ENCODE measurements around the gene MAB21L3. TPM values are rescaled to one million over a fixed set of nuclear protein-coding genes. Genes with fewer than 3 reads are reported as not detected.

The MAB21L3 gene
- total RNA-seq, 4 donors from 2014 or later, result 12.0 to 22.7 (median 19.6) TPM

DNA sequence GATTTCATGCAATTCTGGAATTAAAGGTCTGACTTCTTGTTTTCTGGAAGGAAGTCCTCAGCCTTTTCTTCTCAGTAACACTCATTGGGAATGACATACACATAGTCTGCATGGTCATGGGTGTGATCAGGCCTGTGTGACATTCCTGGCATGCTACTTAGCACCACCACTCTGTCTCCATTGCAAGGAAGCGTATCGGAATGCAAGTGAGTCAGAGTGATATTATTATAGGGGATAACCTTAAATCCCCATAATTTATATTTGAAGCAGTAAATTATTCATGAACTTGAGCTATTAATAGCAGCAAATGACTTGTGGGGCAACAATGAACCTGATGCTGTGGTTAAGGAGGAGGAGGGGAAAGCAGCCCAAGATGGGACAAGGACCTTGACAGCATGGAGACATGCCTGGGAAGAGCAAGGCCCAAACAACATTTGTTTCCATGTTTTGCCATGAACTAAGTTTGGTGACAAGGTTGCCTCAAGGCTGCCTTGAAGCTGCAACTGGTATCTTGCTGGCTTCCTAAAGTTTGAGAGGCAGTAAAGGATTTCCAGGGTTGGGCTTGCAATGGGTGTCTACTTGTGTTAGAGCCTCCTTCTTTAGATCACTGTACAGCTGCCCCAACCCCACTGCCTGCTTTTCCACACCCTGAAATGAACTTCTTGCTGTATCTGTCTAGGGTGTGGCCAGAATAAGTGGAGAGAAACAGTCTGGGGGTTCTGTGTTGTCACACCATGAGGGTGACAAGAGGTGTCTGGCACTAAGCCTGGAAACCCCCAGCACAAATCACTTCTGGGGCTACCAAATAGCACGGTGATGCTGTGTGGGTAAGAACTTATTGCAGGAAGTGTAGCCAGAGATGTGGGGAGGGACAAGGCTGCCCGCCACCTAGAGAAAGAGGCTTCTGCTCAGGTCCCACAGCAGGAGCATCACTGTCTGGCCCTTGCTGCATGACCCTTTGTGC lies 4.6 kb downstream of the MAB21L3 start:
- DNase-seq, result no peak
- TF ChIP-seq POLR2A (IDR thresholded peaks at IDR 0.05) (no peak), CTCF (IDR thresholded peaks at IDR 0.05) (no peak)
- 50 to 60% methylated on average over 4 of the region's 4 CpGs for WGBS, 2 donors

GRCh38 chr1:116118471-116118870 lies 7.3 kb downstream of the MAB21L3 start:
- TF ChIP-seq POLR2A (IDR thresholded peaks at IDR 0.05), result no peak
- TF ChIP-seq CTCF (IDR thresholded peaks at IDR 0.05), result no peak
- H3K4me1 ChIP-seq, result peaks cover 6 to 48% (median 7%) of the 10 kb centered on the region in 3 donors
- DNase-seq, result no peak
- H3K36me3 ChIP-seq, result peaks cover 0 to 14% (median 0%) of the 10 kb centered on the region in 3 donors
- WGBS, 2 donors, result 71 to 86% methylated on average over 3 of the region's 3 CpGs
- no peaks in the 10 kb centered on the region for H3K9me3 ChIP-seq
- H3K27me3 ChIP-seq, result no peaks in the 10 kb centered on the region
- intact Hi-C loops (cut with DNase I), result no loop called here
- H3K4me3 ChIP-seq, result no peak overlapping the region
- no peak overlapping the region for H3K27ac ChIP-seq

More for the DNA sequence above, 4.6 kb downstream of the MAB21L3 start:
- Histone ChIP-seq H3K4me3 (no peak overlapping the region), H3K36me3 (peaks cover 0 to 4% (median 0%) of the 10 kb centered on the region in 3 donors), H3K9me3 (no peaks in the 10 kb centered on the region), H3K4me1 (peaks cover 7 to 62% (median 13%) of the 10 kb centered on the region in 3 donors), H3K27me3 (no peaks in the 10 kb centered on the region), H3K27ac (peak overlapping the region; percentile 28 to 61 (median 56))
- intact Hi-C loops (cut with DNase I), result no loop called here

DNA sequence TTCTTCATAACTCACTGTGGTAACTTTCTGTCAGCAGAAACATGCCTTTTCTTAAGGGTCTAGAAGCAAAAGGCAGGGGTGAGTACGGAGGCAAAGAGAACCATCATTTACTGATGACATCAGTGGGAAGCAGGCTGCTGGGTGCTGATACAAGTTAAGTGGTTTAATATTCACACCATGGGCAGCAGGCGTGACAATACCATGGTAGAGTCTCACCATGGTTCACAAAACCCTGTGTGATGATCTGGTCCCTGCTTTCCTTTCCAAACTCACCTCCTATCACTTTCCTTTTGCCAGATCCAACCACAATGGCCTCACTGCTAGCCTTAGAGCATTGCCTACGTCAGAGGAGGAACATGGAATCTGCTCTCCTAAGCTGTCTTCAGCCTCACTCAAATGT lies 8.7 kb downstream of the MAB21L3 start:
- H3K27me3 ChIP-seq, result no peaks in the 10 kb centered on the region
- TF ChIP-seq POLR2A (IDR thresholded peaks at IDR 0.05) (no peak), CTCF (IDR thresholded peaks at IDR 0.05) (no peak)
- WGBS, 2 donors, result 86 to 90% methylated on average over 3 of the region's 3 CpGs
- H3K27ac ChIP-seq, result no peak overlapping the region
- H3K4me3 ChIP-seq, result no peak overlapping the region
- H3K4me1 ChIP-seq, result peaks cover 6 to 48% (median 8%) of the 10 kb centered on the region in 3 donors
- no peaks in the 10 kb centered on the region for H3K9me3 ChIP-seq
- DNase-seq, result no peak
- H3K36me3 ChIP-seq, result peaks cover 0 to 14% (median 0%) of the 10 kb centered on the region in 3 donors
- intact Hi-C loops (cut with DNase I), result no loop called here

DNA sequence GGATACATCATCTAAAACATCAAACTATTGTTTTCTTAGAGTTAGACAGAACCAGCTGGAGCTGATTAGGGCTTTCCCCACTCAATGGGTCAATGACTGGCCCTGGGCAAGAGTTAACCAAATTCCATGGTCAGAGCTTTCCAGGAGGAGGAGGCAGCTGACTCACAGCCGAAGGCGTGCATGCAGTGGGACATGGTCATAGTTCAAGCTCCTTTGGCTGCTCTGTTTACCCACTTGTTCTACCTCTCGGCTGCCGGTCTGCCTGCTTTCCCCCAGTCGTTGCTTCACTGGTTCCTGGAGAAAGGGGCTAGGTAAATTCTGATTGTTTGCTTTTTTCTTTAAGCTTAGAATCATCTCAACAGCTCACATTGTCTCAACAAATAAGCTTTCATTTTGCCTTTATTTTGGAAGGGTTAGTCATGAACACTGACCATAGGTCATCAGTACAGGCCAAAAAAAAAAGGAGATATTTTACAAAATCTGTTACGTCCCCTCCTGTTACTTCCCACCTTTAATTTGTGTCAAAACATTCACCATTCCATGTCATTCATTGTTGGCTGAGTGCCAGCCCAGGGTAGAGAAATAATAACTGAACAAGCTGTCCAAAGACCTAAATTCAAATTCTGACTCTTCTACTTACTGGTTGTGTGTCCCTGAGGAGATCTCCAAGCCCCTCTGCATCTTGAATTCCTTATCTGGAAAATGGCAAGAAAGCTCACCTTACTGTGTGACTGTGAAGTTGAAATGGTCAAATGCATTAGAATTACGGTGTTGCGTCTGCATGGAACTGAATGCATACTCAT lies 12.0 kb downstream of the MAB21L3 start:
- intact Hi-C loops (cut with DNase I), result no loop called here
- WGBS, 2 donors, result 51 to 68% methylated on average over 8 of the region's 8 CpGs
- TF ChIP-seq POLR2A (IDR thresholded peaks at IDR 0.05), result no peak

DNA sequence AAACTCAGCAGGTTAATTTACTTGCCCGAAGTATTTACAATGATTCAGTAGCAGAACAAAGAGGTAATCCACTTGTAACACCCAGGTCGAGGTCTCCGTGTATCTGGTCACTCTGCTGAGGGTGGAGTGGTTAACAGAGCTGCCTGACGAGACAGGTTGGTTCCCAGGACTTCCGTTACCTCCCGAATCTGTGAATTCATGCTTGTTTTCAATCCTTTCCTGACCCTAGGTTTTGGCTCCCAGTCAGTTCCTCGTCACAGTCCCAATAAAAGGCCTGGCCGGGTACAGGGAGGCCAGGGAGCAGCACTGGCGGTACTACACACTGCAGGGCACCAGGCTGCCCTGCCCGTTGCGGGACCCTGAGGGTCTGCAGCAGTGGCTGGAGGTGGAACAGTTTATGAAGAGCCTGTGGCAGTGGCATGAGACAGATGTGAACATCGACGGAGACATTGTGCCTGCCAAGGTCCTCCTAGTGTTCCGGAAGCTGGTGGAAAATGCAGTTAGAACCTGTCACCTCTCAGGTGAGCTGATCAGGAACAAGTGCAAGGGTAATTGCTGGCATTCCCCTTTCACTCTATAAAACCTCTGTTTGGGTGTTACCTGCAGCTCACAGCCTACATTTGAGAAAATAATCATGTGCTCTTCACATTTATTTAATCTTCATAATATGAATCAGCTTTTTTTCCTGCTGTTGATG lies 12.8 kb downstream of the MAB21L3 start:
- no peaks in the 10 kb centered on the region for H3K27me3 ChIP-seq
- DNase-seq, result no peak
- peaks cover 0 to 32% (median 0%) of the 10 kb centered on the region in 3 donors for H3K36me3 ChIP-seq
- no peaks in the 10 kb centered on the region for H3K9me3 ChIP-seq
- intact Hi-C loops (cut with DNase I), result no loop called here
- WGBS, 2 donors, result 63 to 66% methylated on average over 8 to 9 of the region's 14 CpGs
- TF ChIP-seq CTCF (IDR thresholded peaks at IDR 0.05), result no peak
- no peak for TF ChIP-seq POLR2A (IDR thresholded peaks at IDR 0.05)
- peak overlapping the region; percentile 57 to 71 (median 64) for H3K27ac ChIP-seq
- peak overlapping the region in 2 of 4 donors; percentile 1 to 31 for H3K4me3 ChIP-seq
- H3K4me1 ChIP-seq, result peaks cover 0 to 56% (median 3%) of the 10 kb centered on the region in 3 donors

More for the DNA sequence above, 12.0 kb downstream of the MAB21L3 start:
- Histone ChIP-seq H3K4me3 (no peak overlapping the region), H3K4me1 (peaks cover 0 to 56% (median 3%) of the 10 kb centered on the region in 3 donors), H3K27me3 (no peaks in the 10 kb centered on the region), H3K36me3 (peaks cover 0 to 24% (median 0%) of the 10 kb centered on the region in 3 donors), H3K9me3 (no peaks in the 10 kb centered on the region), H3K27ac (peak overlapping the region; percentile 48 to 71 (median 57))
- DNase-seq, result no peak
